Measurements from ENCODE around the gene DDAH1. TPM values are rescaled to one million over a fixed set of nuclear protein-coding genes. Genes with fewer than 3 reads are reported as not detected.

The DDAH1 gene
- total and polyA plus RNA-seq, 2 of the 8 experiments (the other 6 are each of a cell fraction or from before 2014, with no cell fraction given): 22.8 to 54.5 TPM

DNA sequence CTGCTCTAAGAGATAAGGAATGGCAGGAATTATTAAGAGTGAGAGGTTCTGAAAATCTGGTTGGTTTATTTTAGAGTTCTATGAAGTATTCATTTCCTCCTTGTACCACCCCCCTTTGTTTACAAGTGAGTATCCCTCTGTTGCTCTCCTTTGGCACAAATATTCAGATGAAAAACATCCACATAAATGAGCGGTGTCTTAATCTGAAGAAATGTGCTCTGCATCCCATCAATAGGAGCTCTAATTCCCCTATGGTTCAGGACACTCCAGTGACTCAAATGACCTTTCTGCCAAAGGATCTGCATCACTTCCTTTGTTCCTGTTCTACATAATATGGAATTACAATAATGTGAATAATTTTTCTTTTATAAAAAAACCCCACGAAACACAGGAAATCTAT, 16.6 kb downstream of the DDAH1 start:
- H3K9me3 ChIP-seq (ENCODE audit: insufficient read depth in 2 of 2, low read depth in 1 of 2, low read length in 1 of 2): no peaks in the 10 kb centered on the region
- no peak overlapping the region for H2AFZ ChIP-seq (ENCODE audit: low read length)
- H3K9ac ChIP-seq (replicated peaks in 1 of 4; ENCODE audit: extremely low read depth in 1 of 4, low read depth in 3 of 4, low read length in 3 of 4): no peak overlapping the region
- 87% methylated on average over 2 of the region's 2 CpGs; no CpG with 5 or more reads in 1 of the 2 experiments for WGBS, 2 experiments (ENCODE audit: extremely low coverage in 1 of 2, insufficient coverage in 1 of 2, insufficient read length in 1 of 2, insufficient replicate concordance in 2 of 2, low coverage in 1 of 2, low lambda C conversion rate in 2 of 2, missing lambda C conversion rate in 1 of 2)
- peaks cover 2% of the 10 kb centered on the region; the same call in 1 of the 2 replicates for H3K79me1 ChIP-seq (ENCODE audit: low read depth, low read length)
- no peaks in the 10 kb centered on the region for H3K36me3 ChIP-seq (ENCODE audit: control insufficient read depth in 2 of 4, insufficient read depth in 4 of 4, low read length in 3 of 4)
- H2AK5ac ChIP-seq (ENCODE audit: low read depth, low read length): no peak overlapping the region
- H3K27me3 ChIP-seq (replicated peaks in 1 of 4; ENCODE audit: control insufficient read depth in 3 of 4, extremely low read depth in 1 of 4, insufficient read depth in 3 of 4, low read length in 3 of 4): no peaks in the 10 kb centered on the region
- no peak overlapping the region for H3K27ac ChIP-seq (ENCODE audit: low read depth, low read length)
- H3K4me3 ChIP-seq (ENCODE audit: extremely low read depth in 1 of 4, insufficient read depth in 2 of 4, low read depth in 3 of 4, low read length in 4 of 4): no peak overlapping the region
- peaks cover 0 to 15% (median 6%) of the 10 kb centered on the region in 4 experiments; a peak in 4 of 7 replicates for H3K4me1 ChIP-seq (replicated peaks in 1 of 4; ENCODE audit: control insufficient read depth in 3 of 4, insufficient read depth in 4 of 4, low read length in 3 of 4)
- no peak overlapping the region for H3K14ac ChIP-seq (ENCODE audit: insufficient read length)
- H4K91ac ChIP-seq (replicated peaks; ENCODE audit: insufficient read length, low read length): no peak overlapping the region
- H3K23ac ChIP-seq (ENCODE audit: insufficient read length): no peak overlapping the region
- no peak overlapping the region for H4K5ac ChIP-seq (ENCODE audit: insufficient read length, low read depth, low read length)
- H3K56ac ChIP-seq (replicated peaks; ENCODE audit: insufficient read length, low read depth, low read length): no peak overlapping the region
- FAIRE-seq (no peak), DNase-seq (ENCODE audit: low read depth in 1 of 2, low spot score in 2 of 2) (no peak)
- H3K18ac ChIP-seq (ENCODE audit: extremely low read depth, low read length): no peak overlapping the region
- no peak overlapping the region for H2BK20ac ChIP-seq (ENCODE audit: low read length)
- H2BK12ac ChIP-seq (ENCODE audit: low read depth, low read length): no peak overlapping the region
- no peaks in the 10 kb centered on the region for H3K79me2 ChIP-seq (ENCODE audit: control insufficient read depth in 1 of 2, insufficient read depth in 2 of 2, low read length in 2 of 2)
- H3K4ac ChIP-seq (replicated peaks; ENCODE audit: insufficient read length, low read depth, low read length): no peak overlapping the region
- H4K20me1 ChIP-seq (replicated peaks in 1 of 2; ENCODE audit: control insufficient read depth in 1 of 2, insufficient read depth in 2 of 2, low read length in 2 of 2): no peaks in the 10 kb centered on the region
- CTCF ChIA-PET (ENCODE audit: partially characterized antibody): interaction anchor here (0.6 to 1.8 kb wide), 2 partner anchors 15 to 425 kb away, joined by 4 to 6 read pairs; no protein-coding TSS in a partner anchor
- no peak overlapping the region for H4K8ac ChIP-seq (ENCODE audit: extremely low read depth, insufficient read depth, low read length)
- H2BK120ac ChIP-seq (replicated peaks; ENCODE audit: low read depth, low read length): no peak overlapping the region
- H2BK15ac ChIP-seq (ENCODE audit: low read length): no peak overlapping the region
- H2BK5ac ChIP-seq (ENCODE audit: low read depth, low read length): no peak overlapping the region
- no peaks in the 10 kb centered on the region for H3K23me2 ChIP-seq (ENCODE audit: low read depth, low read length)
- POLR2A ChIA-PET (ENCODE audit: partially characterized antibody): interaction anchor here (1.0 kb wide), 1 partner anchor 10 kb away, joined by 3 read pairs; no protein-coding TSS in a partner anchor
- no peak overlapping the region for H3K4me2 ChIP-seq (ENCODE audit: insufficient read depth in 1 of 2, low read depth in 2 of 2, low read length in 2 of 2)
- no peak for TF ChIP-seq ASH2L (IDR thresholded peaks at IDR 0.05; ENCODE audit: low read length)
- TF ChIP-seq HDAC2 (IDR thresholded peaks at IDR 0.05; ENCODE audit: borderline replicate concordance in 1 of 2, low read depth in 2 of 2, low read length in 2 of 2): no peak
- TF ChIP-seq SUZ12 (IDR thresholded peaks at IDR 0.05; ENCODE audit: low read length): no peak
- no peak for TF ChIP-seq KDM1A (IDR thresholded peaks at IDR 0.05; ENCODE audit: borderline replicate concordance, low read length)
- no peak for TF ChIP-seq CEBPB (IDR thresholded peaks at IDR 0.05; ENCODE audit: low read depth, low read length)
- TF ChIP-seq FOSL1 (IDR thresholded peaks at IDR 0.05; ENCODE audit: insufficient read depth, low read depth, low read length): no peak
- TF ChIP-seq POLR2A (IDR thresholded peaks at IDR 0.05; ENCODE audit: control extremely low read depth in 1 of 2, low read depth in 2 of 2, low read length in 2 of 2): no peak
- TF ChIP-seq EGR1 (IDR thresholded peaks at IDR 0.05; ENCODE audit: borderline replicate concordance, low read depth, low read length): no peak
- TF ChIP-seq JUN (IDR thresholded peaks at IDR 0.05; ENCODE audit: low read depth, low read length): no peak
- TF ChIP-seq POLR2AphosphoS5 (IDR thresholded peaks at IDR 0.05; ENCODE audit: low read depth, low read length): no peak
- TF ChIP-seq POU5F1 (IDR thresholded peaks at IDR 0.05; ENCODE audit: low read depth, low read length): no peak
- no peak for TF ChIP-seq EP300 (IDR thresholded peaks at IDR 0.05; ENCODE audit: borderline replicate concordance in 1 of 2, low read depth in 2 of 2, low read length in 2 of 2)
- TF ChIP-seq KDM5A (IDR thresholded peaks at IDR 0.05; ENCODE audit: low read length): no peak
- no peak for TF ChIP-seq ZNF274 (IDR thresholded peaks at IDR 0.05; ENCODE audit: borderline replicate concordance, extremely low read depth, low read length)
- no peak for TF ChIP-seq CHD1 (IDR thresholded peaks at IDR 0.05; ENCODE audit: low read depth, low read length)
- TF ChIP-seq JUND (IDR thresholded peaks at IDR 0.05; ENCODE audit: low read length): no peak
